PC-3 (cell line): ENCODE results near the gene PSG11.
"Not testable (repeated sequence)": the region's sequence is repeated elsewhere in the genome, so short reads cannot be mapped to it uniquely, and the experiment has no call there.

Experiments used
- CTCF ChIP-seq: fragments of 300-600 bp; sonication (generic); conservative IDR thresholded peaks from 2 replicates; pipeline ENCODE4 v1.5.1; 2017; ENCODE audit warnings: antibody characterized with exemption, low read depth, mild to moderate bottlenecking, low read length
- EZH2phosphoT487 ChIP-seq: fragments of 300-600 bp; sonication (generic); IDR thresholded peaks from 2 replicates; pipeline ENCODE4 v1.6.1; 2018; ENCODE audit warnings: mild to moderate bottlenecking, antibody characterized with exemption, low read length, borderline replicate concordance

GRCh38 chr19:43031645-43032044 is 5.4 kb upstream of the PSG11 start:
- TF ChIP-seq CTCF = peak; percentile 43; the same call in 1 of the 2 replicates
- not testable (repeated sequence) for TF ChIP-seq EZH2phosphoT487
